ENCODE data around the gene GOLGA6L10.
"Not testable (repeated sequence)": the region's sequence is repeated elsewhere in the genome, so short reads cannot be mapped to it uniquely, and the experiment has no call there.

GOLGA6L10 gene

DNA sequence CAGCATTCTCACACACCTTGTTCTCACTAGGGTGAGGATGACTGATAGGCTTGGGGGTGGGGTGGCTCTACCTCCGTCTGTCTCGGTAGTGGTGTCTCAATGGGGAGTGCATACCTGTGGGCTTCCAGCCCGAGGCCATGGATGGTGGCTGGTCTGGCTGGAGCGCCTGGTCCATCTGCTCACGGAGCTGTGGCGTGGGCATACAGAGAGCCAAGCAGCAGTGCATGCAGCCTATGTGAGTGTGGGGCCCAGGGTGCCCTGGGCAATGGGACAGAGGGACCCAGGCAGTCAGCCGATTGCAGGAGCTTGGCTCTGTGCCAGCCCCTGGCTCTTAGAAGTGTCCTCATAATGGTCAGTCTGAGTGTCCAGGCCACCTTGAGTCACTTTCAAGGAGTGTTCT lies 31.8 kb downstream of the GOLGA6L10 start:
- not testable (repeated sequence) for H3K27me3 Mint-ChIP-seq (ENCODE audit: low read depth); H3K27ac Mint-ChIP-seq; H3K4me1 Mint-ChIP-seq (ENCODE audit: low read depth); H3K36me3 Mint-ChIP-seq (ENCODE audit: low read depth); H3K9me3 Mint-ChIP-seq; DNase-seq (ENCODE audit: low spot score); H3K4me3 Mint-ChIP-seq

DNA sequence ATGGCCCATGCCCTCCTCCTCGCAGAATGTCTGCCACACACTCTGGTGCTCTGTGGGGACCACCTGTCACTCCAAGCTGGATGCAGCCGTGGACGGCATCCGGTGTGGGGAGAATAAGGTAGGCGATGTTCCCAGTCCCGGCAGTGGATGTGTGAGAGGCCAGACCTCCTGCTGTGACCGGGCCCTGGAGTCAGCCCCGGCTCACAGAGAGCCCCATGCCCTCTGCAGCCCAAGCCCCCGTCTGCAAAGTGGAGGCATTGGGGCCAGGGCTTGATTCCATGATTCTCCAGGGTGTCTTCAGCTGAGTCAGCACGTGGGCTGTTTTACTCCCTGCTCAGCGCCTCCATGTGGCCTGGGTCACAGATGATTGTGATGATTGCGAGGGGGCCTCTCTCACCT lies 32.2 kb downstream of the GOLGA6L10 start:
- H3K4me1 Mint-ChIP-seq (ENCODE audit: low read depth) = no peaks in the 10 kb centered on the region

GRCh38 chr15:82316247-82317090 lies 32.8 kb downstream of the GOLGA6L10 start:
- H3K4me3 Mint-ChIP-seq; H3K36me3 Mint-ChIP-seq (ENCODE audit: low read depth); H3K9me3 Mint-ChIP-seq; H3K4me1 Mint-ChIP-seq (ENCODE audit: low read depth); H3K27me3 Mint-ChIP-seq (ENCODE audit: low read depth); DNase-seq (ENCODE audit: low spot score); H3K27ac Mint-ChIP-seq: not testable (repeated sequence)

More for the DNA sequence above, 32.2 kb downstream of the GOLGA6L10 start:
- Mint-ChIP-seq H3K27me3 (ENCODE audit: low read depth) (no peaks in the 10 kb centered on the region), H3K4me3 (no peak overlapping the region), H3K27ac (no peak overlapping the region), H3K9me3 (no peaks in the 10 kb centered on the region), H3K36me3 (ENCODE audit: low read depth) (no peaks in the 10 kb centered on the region)
- DNase-seq (ENCODE audit: low spot score) = no peak

DNA sequence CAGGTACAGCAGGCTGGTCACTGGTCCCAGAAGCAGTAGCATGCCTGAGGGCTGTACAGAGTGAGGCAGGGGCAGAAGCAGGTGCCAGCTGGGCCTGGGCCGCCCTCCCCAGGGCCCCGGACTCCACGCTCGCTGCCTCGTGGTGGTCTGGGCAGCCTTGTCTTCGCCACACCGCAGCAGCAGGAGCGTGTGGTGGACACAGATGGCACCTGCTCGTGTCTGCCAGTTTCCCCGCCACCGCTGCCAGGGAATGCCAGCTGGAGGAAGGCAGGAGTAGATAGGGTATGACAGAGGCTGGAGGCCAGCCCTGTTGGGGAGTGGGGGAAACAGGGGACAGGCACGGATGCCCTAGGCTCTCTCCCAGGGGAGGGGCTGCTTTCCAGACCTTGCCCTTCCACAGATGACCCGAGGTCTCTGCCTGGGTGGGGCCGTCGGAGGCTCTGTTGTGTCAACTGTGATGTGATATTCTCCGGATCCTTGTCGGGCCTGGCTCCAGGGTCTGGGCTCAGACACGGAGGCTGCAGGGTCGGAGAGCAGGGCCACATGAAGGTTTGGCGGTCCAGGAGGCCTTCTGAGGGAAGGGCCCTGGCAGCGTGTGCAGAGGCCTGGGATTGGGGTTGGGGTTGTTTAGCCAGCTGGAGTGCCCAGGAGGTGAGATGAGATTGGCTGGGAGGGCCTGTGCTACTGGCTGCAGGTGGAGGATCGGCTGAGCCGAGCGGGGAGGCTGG lies 33.6 kb downstream of the GOLGA6L10 start:
- Mint-ChIP-seq H3K27ac (no peak overlapping the region), H3K36me3 (ENCODE audit: low read depth) (no peaks in the 10 kb centered on the region), H3K4me1 (ENCODE audit: low read depth) (no peaks in the 10 kb centered on the region), H3K4me3 (no peak overlapping the region), H3K27me3 (ENCODE audit: low read depth) (peaks cover 4% of the 10 kb centered on the region), H3K9me3 (no peaks in the 10 kb centered on the region)
- DNase-seq (ENCODE audit: low spot score) = no peak

- H3K4me1 Mint-ChIP-seq (ENCODE audit: low read depth) = no peaks in the 10 kb centered on the region
- no peak overlapping the region for H3K27ac Mint-ChIP-seq
- no peaks in the 10 kb centered on the region for H3K36me3 Mint-ChIP-seq (ENCODE audit: low read depth)
- DNase-seq (ENCODE audit: low spot score) = no peak
- no peak overlapping the region for H3K4me3 Mint-ChIP-seq
- H3K27me3 Mint-ChIP-seq (ENCODE audit: low read depth) = peaks cover 9% of the 10 kb centered on the region
- no peaks in the 10 kb centered on the region for H3K9me3 Mint-ChIP-seq
These were observed 34.3 kb downstream of the GOLGA6L10 start for GRCh38 chr15:82314769-82315518.

DNA sequence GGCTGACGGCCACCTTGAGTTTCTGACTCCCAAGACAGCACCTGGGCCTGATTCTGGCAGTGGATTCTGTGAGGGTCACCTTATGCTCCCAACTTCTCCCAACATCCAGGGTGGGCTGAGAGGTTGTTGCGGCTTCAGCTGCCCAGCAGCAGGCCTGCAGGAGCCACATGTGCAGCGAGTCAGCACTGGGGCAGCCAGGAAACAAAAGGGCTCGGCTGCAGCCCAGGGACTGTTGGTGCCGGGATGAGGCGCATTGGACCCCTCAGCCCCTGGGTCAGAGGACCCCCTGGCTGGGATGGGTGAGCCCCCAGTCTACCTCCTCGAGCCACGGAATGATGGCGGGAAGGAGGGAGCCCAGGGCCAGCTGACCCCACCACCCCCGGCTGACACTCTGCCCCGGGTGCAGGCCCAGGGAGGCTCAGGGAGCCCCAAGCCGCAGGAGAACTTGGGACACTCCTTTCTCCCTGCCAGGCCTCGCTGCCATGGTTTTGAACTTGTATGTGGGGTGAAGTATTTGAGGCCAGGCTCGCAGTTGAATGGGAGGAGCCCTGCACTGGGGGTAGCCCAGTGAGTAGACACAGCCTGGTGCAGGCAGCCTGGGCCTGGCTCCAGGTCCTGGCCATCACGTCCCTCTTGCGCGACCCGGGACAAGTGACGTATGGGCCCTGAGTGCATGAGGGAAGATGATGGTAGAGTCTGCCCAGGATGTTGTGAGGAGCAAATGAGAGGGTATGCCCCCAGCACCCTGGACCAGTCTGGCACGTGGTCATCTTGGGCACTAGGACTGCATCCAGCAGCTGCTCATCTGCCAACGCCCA lies 35.1 kb downstream of the GOLGA6L10 start:
- H3K4me1 Mint-ChIP-seq (ENCODE audit: low read depth); H3K36me3 Mint-ChIP-seq (ENCODE audit: low read depth); DNase-seq (ENCODE audit: low spot score); H3K9me3 Mint-ChIP-seq; H3K27ac Mint-ChIP-seq; H3K27me3 Mint-ChIP-seq (ENCODE audit: low read depth); H3K4me3 Mint-ChIP-seq: not testable (repeated sequence)

DNA sequence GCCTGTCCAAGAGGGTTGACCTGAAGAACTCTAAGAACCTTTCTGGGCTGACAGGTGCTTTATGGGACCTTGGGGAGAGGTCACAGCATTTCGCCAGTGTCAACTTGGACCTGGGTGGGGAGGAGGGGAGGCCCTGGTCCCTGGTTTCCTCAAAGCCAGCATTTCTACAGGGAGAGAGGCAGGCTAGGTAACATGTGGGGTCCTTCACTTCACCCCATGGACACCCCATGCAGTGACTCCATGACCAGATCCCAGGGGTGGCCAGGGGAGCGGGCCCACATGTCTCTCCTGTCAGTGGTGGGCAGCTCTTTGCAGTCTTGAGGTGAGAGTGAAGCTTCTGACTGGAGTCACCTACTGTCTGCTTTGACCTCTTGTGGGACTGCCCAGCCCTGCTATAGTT lies 35.8 kb downstream of the GOLGA6L10 start:
- H3K36me3 Mint-ChIP-seq (ENCODE audit: low read depth) = no peaks in the 10 kb centered on the region

DNA sequence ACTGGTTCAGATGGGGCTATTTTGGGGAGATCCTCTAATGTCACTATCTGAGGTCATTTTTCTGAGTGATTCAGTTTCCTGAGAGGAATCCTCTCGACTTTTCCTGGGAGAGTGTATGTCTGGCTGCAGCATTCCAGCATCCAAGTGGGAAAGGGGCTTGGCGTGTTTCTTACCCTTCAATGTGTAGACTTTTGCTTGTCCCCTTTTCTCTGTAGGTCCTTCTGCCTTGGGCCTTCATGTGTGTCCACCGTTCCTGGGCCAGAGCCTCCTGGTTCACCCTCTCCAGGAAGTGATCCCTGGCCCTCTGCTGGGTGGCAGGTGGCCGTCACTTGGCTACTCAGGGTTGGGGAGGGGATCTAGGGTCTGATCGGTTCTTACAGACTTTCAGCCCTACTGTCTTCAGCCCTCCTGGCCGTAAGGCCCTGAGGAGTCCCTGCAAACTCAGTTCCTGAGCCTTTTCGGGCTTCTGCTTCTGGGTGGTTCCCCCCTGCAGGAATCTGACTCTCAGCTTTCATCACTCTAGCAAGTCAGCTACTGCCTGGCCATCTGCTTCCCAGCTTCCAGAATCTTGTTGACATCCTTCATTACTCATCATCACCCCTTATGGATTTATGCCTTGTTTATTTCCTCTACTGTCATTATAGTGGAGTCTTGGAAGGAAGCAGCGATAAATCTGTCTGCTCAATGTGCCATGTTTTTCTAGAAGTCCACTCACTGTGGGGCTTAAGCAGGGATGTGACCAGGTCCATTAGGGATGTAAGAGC lies 36.5 kb downstream of the GOLGA6L10 start:
- Mint-ChIP-seq H3K27me3 (ENCODE audit: low read depth) (peaks cover 9% of the 10 kb centered on the region), H3K4me3 (no peak overlapping the region), H3K36me3 (ENCODE audit: low read depth) (no peaks in the 10 kb centered on the region), H3K27ac (no peak overlapping the region), H3K4me1 (ENCODE audit: low read depth) (no peaks in the 10 kb centered on the region), H3K9me3 (no peaks in the 10 kb centered on the region)
- DNase-seq (ENCODE audit: low spot score) = no peak

More for the DNA sequence above, 35.8 kb downstream of the GOLGA6L10 start:
- Mint-ChIP-seq H3K4me1 (ENCODE audit: low read depth) (no peaks in the 10 kb centered on the region), H3K4me3 (no peak overlapping the region), H3K27ac (no peak overlapping the region), H3K27me3 (ENCODE audit: low read depth) (peaks cover 9% of the 10 kb centered on the region), H3K9me3 (no peaks in the 10 kb centered on the region)
- no peak for DNase-seq (ENCODE audit: low spot score)

DNA sequence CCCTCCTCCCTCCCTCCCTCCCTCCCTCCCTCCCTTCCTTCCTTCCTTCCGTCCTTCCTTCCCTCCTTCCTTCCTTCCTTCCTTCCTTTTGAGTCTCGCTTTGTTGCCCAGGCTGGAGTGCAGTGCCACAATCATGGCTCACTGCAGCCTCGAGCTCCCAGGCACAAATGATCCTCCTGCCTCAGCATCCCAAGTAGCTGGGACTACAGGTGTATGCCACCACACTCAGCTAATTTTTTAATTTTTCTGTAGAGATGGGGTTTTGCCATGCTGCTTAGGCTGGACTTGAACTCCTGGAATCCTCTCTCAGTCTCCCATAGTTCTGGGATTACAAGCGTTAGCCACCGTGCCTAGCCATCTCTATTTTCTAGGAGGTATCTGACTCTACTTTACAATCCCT lies 38.0 kb downstream of the GOLGA6L10 start:
- not testable (repeated sequence) for H3K4me1 Mint-ChIP-seq (ENCODE audit: low read depth); H3K36me3 Mint-ChIP-seq (ENCODE audit: low read depth); H3K9me3 Mint-ChIP-seq; DNase-seq (ENCODE audit: low spot score); H3K27ac Mint-ChIP-seq; H3K27me3 Mint-ChIP-seq (ENCODE audit: low read depth); H3K4me3 Mint-ChIP-seq

DNA sequence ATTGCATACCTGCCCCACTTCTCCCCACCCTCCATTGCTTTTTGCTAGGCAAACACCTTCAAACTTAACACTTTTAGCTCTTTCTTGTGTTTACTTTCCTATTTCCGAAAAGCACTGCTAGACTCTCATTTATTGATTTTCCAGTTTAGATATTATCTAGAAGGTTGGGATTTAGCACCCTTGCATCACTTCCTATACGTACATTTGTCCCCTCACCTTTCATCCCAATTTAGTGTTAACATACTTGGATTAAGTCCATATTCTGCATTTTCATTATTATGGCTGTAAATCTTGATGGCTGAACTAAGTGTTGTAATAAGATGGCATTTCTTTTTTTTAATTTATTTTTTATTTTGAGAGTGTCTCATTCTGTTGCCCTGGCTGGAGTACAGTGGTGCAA lies 39.5 kb downstream of the GOLGA6L10 start:
- Mint-ChIP-seq H3K4me1 (ENCODE audit: low read depth) (peaks cover 6% of the 10 kb centered on the region), H3K4me3 (no peak overlapping the region)

DNA sequence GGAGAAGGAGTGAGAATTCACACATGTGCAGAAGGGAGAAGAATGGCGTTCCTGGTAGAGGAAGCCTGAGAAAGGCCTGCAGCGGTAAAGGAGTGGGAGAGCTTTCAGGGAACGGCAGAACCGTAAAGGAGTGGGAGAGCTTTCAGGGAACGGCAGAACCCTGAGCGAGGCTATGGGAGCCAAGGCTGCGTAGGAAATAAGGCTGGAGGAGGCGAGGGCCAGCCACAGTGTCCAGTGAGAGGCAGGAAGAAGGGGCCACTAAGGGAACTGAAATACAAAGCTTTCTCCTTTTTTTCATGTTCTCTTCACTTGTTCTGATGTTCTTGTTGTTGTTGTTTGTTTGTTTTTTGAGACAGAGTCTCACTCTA lies 41.6 kb downstream of the GOLGA6L10 start:
- H3K4me1 Mint-ChIP-seq (ENCODE audit: low read depth) = peaks cover 8% of the 10 kb centered on the region
- no peak for DNase-seq (ENCODE audit: low spot score)
- H3K27ac Mint-ChIP-seq = no peak overlapping the region
- no peaks in the 10 kb centered on the region for H3K36me3 Mint-ChIP-seq (ENCODE audit: low read depth)
- no peak overlapping the region for H3K4me3 Mint-ChIP-seq
- H3K9me3 Mint-ChIP-seq = no peaks in the 10 kb centered on the region
- H3K27me3 Mint-ChIP-seq (ENCODE audit: low read depth) = peaks cover 9% of the 10 kb centered on the region

More for the DNA sequence above, 39.5 kb downstream of the GOLGA6L10 start:
- no peaks in the 10 kb centered on the region for H3K9me3 Mint-ChIP-seq
- H3K27ac Mint-ChIP-seq = no peak overlapping the region
- no peaks in the 10 kb centered on the region for H3K36me3 Mint-ChIP-seq (ENCODE audit: low read depth)
- no peak for DNase-seq (ENCODE audit: low spot score)
- H3K27me3 Mint-ChIP-seq (ENCODE audit: low read depth) = peaks cover 9% of the 10 kb centered on the region

DNA sequence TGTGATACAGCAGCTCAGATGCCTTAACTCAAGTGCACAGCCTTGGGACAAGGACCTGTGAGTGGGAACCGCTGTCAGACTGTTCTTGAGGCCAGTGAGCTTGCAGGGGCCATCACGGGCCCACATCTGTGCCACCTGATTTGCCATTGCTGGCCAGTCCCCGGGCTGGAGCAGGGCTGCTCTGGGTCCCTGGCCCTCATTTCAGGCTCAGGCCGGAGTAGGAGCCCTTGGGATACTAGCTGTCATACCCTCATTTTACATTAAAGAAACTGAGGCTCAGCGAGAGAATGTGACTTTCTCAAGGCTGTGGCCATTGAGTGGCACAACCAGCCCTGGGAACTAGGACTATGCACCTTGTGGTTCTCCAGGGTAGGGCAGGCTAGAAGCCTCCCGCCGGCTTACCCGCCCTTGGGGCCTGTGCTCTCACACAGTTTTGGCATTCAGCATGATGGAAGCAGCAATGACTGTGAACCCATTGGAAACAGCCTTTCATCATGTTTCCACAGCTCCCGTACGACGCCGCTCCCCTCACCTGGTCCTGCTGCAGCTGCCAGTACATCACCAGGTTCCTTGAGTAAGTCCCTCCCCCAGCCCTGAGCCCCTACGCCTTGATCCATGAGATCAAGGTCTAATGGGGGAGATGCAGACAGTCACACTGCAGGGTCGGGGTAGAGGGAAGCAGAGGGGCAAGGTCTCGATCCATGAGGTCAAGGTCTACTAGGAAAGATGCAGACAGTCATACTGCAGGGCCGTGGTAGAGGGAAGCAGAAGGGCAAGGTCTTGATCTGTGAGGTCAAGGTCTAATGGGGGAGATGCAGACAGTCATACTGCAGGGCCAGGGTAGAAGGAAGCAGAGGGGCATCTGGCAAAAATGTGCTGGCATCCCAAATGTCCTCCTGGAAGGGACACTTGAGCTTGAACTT lies 42.2 kb downstream of the GOLGA6L10 start:
- peaks cover 8% of the 10 kb centered on the region for H3K4me1 Mint-ChIP-seq (ENCODE audit: low read depth)
- peaks cover 11% of the 10 kb centered on the region for H3K27me3 Mint-ChIP-seq (ENCODE audit: low read depth)
- no peaks in the 10 kb centered on the region for H3K9me3 Mint-ChIP-seq
- no peak overlapping the region for H3K27ac Mint-ChIP-seq
- no peak for DNase-seq (ENCODE audit: low spot score)
- H3K4me3 Mint-ChIP-seq = no peak overlapping the region
- H3K36me3 Mint-ChIP-seq (ENCODE audit: low read depth) = no peaks in the 10 kb centered on the region

Data from T-helper 2 cell treated with Interferon-gamma antibody and Interleukin-4, amounts not matched to agents 5 μg/mL and 100 μg/mL, for 36 hours (primary cell).